Stimulated activated naive CD8-positive, alpha-beta T cell treated with anti-CD3 and anti-CD28 coated beads, Interleukin-15, amount 100 ng/mL, for 72 hours (primary cell): Measurements from ENCODE around the gene IMP3.
A peak's percentile ranks its signal among the peaks of the same experiment; 100 is the strongest.
"Not testable (repeated sequence)": the region's sequence is repeated elsewhere in the genome, so short reads cannot be mapped to it uniquely, and the experiment has no call there.

Experiments used
- ATAC-seq: fragments of 150-1000 bp; cut with Tn5 transposase; 2 replicates; pipeline ENCODE4 v1.10.0; 2021; ENCODE audit warnings: mild to moderate bottlenecking, moderate library complexity
- DNase-seq, 2 donors: peaks; one replicate each; pipeline ENCODE4 v3.0.0; 2021 to 2022
- H3K27ac Mint-ChIP-seq, 2 donors: one replicate each; pipeline ENCODE4 v1.8.0; 2022; ENCODE audit warnings: mild to moderate bottlenecking in 2 of 2, mixed read lengths in 2 of 2, moderate library complexity in 2 of 2
- H3K27me3 Mint-ChIP-seq: one replicate; pipeline ENCODE4 v1.8.0; 2022; ENCODE audit warnings: mixed read lengths
- H3K4me1 Mint-ChIP-seq: one replicate; pipeline ENCODE4 v1.8.0; 2022; ENCODE audit warnings: mild to moderate bottlenecking, mixed read lengths
- H3K4me3 Mint-ChIP-seq, 2 donors: one replicate each; pipeline ENCODE4 v1.8.0; 2022; ENCODE audit warnings: mild to moderate bottlenecking in 2 of 2, mixed read lengths in 2 of 2, moderate library complexity in 1 of 2
- H3K9me3 Mint-ChIP-seq, 2 donors: one replicate each; pipeline ENCODE4 v1.8.0; 2022; ENCODE audit warnings: mixed read lengths in 2 of 2

Gene IMP3, protein sequence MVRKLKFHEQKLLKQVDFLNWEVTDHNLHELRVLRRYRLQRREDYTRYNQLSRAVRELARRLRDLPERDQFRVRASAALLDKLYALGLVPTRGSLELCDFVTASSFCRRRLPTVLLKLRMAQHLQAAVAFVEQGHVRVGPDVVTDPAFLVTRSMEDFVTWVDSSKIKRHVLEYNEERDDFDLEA

DNA sequence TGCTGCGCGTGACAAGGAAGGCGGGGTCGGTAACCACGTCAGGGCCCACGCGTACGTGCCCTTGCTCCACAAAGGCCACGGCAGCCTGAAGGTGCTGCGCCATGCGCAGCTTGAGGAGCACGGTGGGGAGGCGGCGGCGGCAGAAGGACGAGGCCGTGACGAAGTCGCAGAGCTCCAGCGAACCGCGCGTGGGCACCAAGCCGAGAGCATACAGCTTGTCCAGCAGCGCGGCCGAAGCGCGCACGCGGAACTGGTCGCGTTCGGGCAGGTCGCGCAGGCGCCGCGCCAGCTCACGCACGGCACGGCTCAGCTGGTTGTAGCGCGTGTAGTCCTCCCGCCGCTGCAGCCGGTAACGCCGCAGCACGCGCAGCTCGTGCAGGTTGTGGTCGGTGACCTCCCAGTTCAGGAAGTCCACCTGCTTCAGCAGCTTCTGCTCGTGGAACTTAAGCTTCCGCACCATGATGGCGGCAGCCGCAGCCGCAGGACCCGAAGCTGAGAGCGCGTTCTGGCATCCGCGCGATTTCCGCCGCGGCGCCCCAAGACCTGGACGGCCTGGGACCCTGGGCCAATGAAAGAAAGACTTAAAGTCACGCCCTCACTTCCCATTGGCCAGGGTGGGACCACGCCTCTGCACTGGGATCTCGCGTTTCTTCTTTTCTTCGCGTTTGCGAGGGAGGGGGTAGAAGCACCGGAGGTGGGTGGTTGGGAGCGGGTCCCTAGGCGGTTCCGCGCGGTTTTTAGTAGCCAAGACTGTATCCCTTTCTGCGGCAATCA is at the start of gene IMP3:
Gene IMP3 (minus strand): TSS at position 516 of the 774 bp plus-strand sequence. CDS start 56 bp downstream, at position 460.
- H3K4me1 Mint-ChIP-seq = peaks cover 40% of the 10 kb centered on the region
- H3K27me3 Mint-ChIP-seq = no peaks in the 10 kb centered on the region
- peak within 1 kb of the TSS; percentile 95 to 96 for H3K4me3 Mint-ChIP-seq
- peak within 1 kb of the TSS; percentile 95 to 97 for H3K27ac Mint-ChIP-seq
- peak; percentile 91 to 96 for DNase-seq
- ATAC-seq = peak; percentile 94
- no peaks in the 10 kb centered on the region for H3K9me3 Mint-ChIP-seq

DNA sequence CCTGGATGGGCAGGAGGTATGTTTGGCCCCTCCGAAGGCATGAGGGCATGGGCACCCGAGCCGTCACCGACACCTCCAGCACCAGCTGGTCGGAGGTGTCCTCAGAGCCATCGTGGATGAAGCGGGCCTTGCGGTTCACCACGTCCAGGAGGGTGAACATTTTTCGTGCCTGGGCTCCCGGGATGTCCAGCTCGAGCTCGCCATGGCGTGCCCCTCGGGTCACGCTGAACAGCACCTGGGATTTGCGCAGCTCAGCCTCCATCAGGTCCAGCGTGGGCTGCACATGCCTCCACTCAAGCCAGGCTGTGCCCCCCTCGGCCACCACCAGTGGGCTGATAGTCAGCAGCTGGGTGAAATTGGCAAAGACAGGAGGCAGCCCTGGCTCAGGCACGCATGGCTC is 49.4 kb upstream of the IMP3 start:
- ATAC-seq, H3K9me3 Mint-ChIP-seq, DNase-seq, H3K4me3 Mint-ChIP-seq, H3K27ac Mint-ChIP-seq: not testable (repeated sequence)
- Mint-ChIP-seq H3K27me3 (peaks cover 21% of the 10 kb centered on the region), H3K4me1 (peaks cover 16% of the 10 kb centered on the region)

DNA sequence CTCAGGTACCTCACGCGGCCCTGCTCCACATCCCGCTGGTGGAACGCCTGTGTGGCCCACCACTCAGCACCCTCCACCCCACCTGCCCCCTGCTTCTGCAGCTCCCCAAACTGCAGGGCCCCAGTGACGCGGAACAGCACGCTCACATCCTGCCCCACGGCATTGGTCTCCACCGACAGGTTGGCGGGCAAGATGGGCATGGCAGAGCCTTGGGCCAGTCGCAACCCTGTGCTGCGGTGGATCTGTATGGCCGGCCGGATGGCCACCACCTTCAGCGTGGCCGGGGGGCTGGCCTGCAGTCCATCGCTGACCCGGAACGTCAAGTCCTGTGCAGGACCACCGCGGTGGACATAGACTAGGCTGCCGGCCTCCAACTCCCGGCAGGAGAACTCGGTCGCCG is 48.8 kb upstream of the IMP3 start:
- no peaks in the 10 kb centered on the region for H3K9me3 Mint-ChIP-seq
- H3K27ac Mint-ChIP-seq = no peak overlapping the region
- DNase-seq (no peak), ATAC-seq (no peak)
- H3K27me3 Mint-ChIP-seq = peaks cover 20% of the 10 kb centered on the region
- H3K4me3 Mint-ChIP-seq = no peak overlapping the region
- peaks cover 15% of the 10 kb centered on the region for H3K4me1 Mint-ChIP-seq

DNA sequence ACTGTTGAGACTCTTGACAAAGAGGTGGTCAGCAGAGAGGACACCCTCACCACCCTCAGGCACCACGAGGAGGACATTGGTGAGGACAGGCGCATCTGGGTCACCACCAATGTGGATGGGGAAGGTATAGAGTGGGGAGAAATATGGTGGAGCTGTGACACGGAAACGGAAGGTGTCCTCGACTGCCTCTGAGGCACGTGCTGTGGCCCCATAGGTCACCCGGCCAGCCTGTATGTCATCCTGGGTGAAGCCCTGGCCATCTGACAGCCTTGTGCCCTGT is 48.2 kb upstream of the IMP3 start:
- no peak overlapping the region for H3K27ac Mint-ChIP-seq
- H3K27me3 Mint-ChIP-seq = peaks cover 13% of the 10 kb centered on the region
- no peaks in the 10 kb centered on the region for H3K9me3 Mint-ChIP-seq
- H3K4me3 Mint-ChIP-seq = no peak overlapping the region
- DNase-seq = no peak
- peaks cover 17% of the 10 kb centered on the region for H3K4me1 Mint-ChIP-seq
- no peak for ATAC-seq

DNA sequence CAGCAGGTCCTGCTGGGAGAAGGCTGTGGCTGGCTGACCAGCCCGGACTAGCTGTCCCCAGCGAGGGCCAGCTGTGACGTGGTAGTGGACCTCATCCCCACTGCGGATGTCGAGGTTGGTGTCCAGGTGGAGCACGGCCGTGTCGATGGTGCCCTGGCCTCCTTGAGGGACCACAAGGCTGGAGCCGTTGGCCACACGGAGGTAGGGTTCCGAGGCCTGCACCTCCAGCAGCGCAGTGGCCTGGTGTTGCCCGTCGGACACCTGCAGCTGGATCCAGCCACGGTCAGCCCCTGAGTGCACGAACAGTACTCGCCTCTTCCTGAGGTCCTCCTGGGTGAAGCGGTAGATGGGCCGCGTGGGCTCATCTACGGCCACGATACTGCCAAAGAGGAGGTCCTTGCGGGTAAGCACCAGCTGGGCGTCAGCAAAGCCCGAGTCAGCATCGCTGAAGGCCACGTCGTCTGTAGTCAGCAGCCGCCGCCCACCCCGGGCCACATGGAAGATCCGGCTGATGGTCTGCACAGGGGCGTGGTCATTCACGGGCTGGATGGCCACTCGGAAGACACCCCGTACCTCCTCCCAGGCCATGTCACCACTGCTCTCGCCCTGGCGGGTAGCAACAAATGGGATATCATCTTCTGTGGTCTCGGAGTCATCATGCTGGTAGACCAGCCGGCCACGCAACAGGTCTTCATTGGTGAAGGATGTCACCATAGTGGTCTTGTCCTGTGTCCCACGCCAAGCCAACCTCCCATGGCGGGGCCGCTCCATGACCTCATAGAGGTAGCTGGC is 47.7 kb upstream of the IMP3 start:
- ATAC-seq (no peak), DNase-seq (no peak)
- no peaks in the 10 kb centered on the region for H3K9me3 Mint-ChIP-seq
- H3K4me3 Mint-ChIP-seq = no peak overlapping the region
- H3K27me3 Mint-ChIP-seq = peaks cover 8% of the 10 kb centered on the region
- no peak overlapping the region for H3K27ac Mint-ChIP-seq
- peaks cover 17% of the 10 kb centered on the region for H3K4me1 Mint-ChIP-seq

DNA sequence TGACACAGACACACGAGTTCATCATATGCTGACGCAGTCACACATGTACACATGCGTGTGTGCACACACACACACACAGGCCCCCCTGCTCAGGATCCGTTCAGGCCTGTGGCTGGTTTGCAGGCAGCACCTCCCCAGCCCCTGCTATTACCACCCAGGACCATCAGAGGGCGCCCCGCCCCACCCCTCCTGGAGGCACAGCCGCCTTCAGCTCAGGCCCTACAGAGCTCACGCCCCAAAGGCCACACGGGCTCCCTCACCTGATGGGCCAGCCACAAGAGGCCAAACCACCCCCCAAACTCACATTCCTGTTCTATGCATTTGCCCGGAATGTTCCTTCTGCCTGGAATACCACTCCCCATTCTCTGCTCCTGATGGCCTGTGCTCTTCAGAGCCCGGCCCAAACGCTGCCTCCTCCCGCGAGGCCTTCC is 46.2 kb upstream of the IMP3 start:
- DNase-seq (peak; percentile 83), ATAC-seq (peak; percentile 81)
- H3K4me3 Mint-ChIP-seq, H3K9me3 Mint-ChIP-seq, H3K27ac Mint-ChIP-seq, H3K27me3 Mint-ChIP-seq: not testable (repeated sequence)
- H3K4me1 Mint-ChIP-seq = peaks cover 10% of the 10 kb centered on the region

DNA sequence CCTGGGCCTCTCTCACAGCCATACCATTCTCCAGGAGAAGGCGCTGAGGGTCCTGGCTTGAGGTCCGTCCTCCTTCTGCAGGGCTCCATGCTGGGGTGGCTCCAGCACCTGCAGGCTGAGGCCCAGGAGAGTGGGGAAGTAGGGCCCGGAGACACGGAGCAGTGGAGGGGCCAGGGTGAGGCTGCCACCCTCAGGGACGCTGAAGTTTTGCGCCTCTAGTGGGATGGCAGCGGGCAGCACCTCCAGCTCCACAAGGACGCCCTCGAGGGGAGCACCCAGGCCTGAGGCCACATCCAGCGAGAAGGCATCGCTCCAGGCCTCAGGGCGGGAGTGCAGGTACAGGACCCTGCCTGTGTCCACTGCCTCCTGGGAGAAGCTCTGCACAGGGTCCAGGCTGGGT is 45.2 kb upstream of the IMP3 start:
- H3K4me3 Mint-ChIP-seq = no peak overlapping the region

DNA sequence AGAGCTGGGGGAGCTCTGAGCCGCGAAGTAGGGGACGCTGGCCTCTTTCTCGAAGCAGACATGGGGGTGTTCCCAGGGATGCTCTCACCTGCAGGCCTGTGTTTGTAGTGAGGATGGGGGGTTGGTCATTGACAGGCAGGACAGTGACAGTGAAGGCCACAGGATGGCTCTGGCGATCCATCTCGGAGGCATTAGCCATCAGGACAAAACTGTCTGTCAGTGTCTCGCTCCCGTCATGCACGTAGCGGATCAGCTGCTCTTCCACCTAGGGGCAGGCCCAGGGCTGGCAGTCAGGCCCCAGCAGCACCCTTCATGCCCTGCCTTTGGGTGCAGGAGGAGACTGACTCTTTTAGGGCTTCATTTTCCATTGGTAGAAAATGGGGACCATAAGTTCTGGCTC is 44.6 kb upstream of the IMP3 start:
- no peaks in the 10 kb centered on the region for H3K9me3 Mint-ChIP-seq
- H3K27ac Mint-ChIP-seq = no peak overlapping the region
- peaks cover 10% of the 10 kb centered on the region for H3K4me1 Mint-ChIP-seq
- no peaks in the 10 kb centered on the region for H3K27me3 Mint-ChIP-seq
- DNase-seq = no peak
- no peak overlapping the region for H3K4me3 Mint-ChIP-seq
- no peak for ATAC-seq

More for the DNA sequence above, 45.2 kb upstream of the IMP3 start:
- Mint-ChIP-seq H3K27me3 (no peaks in the 10 kb centered on the region), H3K4me1 (peaks cover 10% of the 10 kb centered on the region), H3K9me3 (no peaks in the 10 kb centered on the region), H3K27ac (no peak overlapping the region)
- DNase-seq (no peak), ATAC-seq (no peak)

DNA sequence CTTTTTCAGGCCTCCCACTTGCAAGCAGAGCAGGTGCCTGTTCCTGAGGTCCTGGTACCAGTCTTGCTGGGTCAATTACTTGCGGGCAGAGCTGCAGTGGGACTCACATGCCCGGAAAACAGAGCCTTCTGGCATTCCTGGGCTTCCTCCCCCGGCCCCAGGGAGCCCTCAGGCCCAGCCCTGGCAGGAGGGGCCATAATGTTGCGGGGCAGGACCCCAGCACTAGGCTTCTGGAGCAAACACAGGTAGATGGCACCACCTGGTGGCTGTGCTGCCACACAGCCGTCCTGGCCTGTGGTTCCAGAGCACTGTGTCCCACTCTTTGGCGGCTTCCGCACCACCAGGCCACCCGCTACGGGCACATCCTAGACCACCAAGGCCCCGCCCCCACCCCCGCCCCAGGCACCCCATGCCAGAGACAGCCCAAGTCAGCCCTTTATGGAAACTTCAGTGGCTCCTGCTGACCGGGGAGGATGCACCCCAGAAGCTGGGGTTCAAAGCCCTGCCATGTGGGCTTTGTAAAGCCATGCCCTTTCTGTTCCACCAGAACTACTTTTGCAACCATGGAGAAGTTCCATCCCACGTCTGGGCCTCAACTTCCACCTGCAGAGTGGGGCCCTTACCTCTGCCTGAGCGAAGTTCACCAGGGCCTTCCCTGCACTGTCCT is 43.8 kb upstream of the IMP3 start:
- ATAC-seq (peak; percentile 87), DNase-seq (peak; percentile 74 to 75)
- H3K4me1 Mint-ChIP-seq = peaks cover 10% of the 10 kb centered on the region
- H3K27me3 Mint-ChIP-seq, H3K4me3 Mint-ChIP-seq, H3K27ac Mint-ChIP-seq, H3K9me3 Mint-ChIP-seq: not testable (repeated sequence)

DNA sequence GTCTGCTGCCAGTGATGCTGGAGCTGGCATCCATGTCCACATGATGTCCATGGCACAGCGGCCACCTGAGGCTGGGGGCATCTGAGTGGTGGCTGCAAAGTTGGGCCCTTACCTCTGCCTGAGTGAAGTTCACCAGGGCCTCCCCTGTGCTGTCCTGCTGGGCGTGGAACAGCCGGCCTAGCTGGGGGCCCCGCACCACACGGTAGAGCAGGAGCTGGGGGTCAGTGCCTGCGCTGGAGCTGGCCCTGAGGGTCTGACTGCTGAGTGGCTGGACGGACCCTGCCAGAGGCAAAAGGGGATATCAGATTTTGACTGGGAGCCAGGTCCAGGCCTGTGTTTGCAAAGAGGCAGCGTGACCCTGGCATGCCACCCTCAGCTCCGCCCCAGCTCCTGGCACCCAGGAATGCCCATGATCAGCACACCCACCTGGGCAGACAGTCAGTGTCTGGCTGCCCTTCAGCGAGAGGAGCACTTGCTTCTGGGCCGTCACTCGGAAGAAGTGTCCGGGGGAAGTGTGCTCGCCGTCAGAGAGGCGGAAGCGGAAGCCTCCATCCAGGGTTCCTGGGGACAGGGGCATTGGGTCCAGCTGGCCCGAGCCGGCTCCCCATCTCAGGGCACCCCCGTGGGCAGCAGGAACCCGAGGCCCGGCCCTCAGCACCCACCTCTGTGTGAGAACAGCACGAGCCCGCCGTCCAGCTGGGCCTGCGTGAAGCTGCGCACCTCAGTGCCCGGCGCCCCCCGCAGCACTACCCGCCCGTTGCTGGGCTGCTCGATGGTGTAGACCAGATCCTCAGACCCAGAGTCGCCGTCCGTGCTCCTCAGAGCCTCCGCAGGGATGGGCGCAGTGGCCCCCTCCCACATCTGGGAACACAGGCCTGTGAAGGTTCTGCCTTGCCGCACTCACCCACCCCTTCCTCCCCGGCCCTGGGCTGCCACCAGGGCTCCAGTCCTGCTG is 42.4 kb upstream of the IMP3 start:
- Mint-ChIP-seq H3K9me3 (no peaks in the 10 kb centered on the region), H3K4me3 (no peak overlapping the region), H3K4me1 (peaks cover 10% of the 10 kb centered on the region), H3K27me3 (no peaks in the 10 kb centered on the region), H3K27ac (peak overlapping the region in 1 of 2 donors; percentile 66)
- DNase-seq (no peak), ATAC-seq (no peak)

DNA sequence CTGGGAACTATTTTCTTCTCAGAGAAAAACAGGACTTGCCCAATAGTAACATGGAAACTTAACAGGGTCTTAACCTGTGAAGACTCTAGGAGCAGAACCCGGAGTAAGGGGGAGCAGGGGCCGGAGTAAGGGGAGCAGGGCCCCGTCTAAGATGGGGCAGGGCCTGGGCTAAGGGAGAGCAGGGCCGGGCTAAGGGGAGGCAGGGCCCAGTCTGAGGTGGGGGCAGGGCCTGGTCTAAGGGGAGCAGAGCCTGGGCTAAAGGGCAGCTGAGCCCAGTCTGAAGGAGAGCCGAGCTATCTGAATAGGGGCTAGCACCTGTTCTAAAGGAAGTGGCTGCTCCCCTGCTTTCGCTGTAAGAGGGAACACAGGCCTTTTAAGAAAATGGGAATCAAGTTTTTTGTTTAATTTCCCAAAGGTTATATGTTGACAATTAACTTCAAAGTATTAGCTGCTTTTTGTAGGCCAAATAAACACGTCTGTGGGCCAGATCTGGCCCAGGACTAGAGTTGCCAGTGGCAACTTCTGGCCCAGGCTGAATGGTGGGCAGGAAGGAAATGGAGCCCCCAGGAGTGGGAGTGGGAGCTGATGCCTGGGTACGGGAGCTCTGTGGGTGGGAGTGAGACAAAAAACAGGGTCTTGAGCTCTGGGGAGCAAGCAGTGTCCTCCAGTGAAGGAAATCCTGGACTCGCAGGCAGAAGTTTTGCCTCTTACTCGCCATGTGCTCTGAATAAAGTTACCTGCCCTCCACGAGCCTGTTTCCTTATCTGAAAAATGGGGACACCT is 40.2 kb upstream of the IMP3 start:
- DNase-seq (no peak), ATAC-seq (no peak)
- peak overlapping the region; percentile 71 to 84 for H3K27ac Mint-ChIP-seq
- H3K9me3 Mint-ChIP-seq = no peaks in the 10 kb centered on the region
- no peak overlapping the region for H3K4me3 Mint-ChIP-seq
- H3K4me1 Mint-ChIP-seq = peaks cover 10% of the 10 kb centered on the region
- no peaks in the 10 kb centered on the region for H3K27me3 Mint-ChIP-seq

DNA sequence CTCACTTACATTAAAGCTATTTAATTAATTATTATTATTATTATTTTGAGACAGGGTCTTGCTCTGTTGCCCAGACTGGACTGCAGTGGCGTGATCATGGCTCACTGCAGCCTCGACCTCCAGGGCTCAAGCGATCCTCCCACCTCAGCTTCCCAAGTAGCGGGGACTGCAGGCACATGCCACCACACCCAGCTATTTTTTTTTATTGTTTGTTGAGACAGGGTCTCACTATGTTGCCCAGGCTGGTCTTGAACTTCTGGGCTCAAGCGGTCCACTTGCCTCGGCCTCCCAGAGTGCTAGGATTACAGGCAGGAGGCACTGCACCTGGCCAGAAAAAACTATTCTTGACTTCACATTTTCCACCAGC is 38.3 kb upstream of the IMP3 start:
- not testable (repeated sequence) for H3K4me3 Mint-ChIP-seq, DNase-seq, ATAC-seq, H3K4me1 Mint-ChIP-seq, H3K27me3 Mint-ChIP-seq, H3K9me3 Mint-ChIP-seq, H3K27ac Mint-ChIP-seq

DNA sequence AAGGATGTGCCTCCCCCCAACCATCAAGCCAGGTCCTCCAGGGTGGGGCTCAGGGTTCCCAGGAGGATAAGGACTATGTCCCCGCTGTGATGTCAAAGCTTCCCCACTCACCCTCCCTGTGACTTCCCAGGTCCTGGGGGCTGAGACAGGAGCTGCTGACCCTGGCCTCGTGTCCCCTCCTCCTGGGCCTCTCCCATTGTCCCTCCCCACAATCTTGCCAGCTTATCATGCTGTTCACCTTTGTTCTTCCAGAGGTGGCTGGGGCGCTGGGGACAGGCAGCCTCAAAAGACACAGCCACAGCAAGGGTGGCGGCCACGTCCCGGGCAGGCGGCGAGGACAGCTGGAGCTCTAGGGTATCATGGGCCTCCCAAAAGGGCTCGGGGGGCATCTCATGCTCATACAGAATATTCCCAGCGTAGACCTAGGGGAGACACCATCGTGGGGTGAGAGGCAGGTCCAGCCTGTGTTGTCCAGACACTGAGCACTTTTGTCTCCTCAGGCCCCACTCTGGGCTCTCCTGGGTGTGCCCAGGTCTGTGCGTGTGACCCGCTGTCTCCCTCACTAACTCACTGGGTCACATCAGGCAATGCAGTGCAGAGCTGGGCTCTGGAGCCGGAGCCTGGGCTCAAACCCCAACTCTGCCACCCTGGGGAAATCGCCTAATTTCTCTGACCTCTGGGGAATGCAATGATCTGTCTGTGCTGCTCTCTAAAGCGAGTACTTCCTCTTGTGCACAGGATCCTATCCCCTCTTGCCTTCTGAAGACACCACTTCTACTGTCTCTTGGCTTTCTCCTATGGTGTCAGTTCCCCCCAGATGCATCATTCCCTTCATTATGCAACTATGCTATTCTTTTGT is 37.7 kb upstream of the IMP3 start:
- no peak overlapping the region for H3K4me3 Mint-ChIP-seq
- no peak overlapping the region for H3K27ac Mint-ChIP-seq
- H3K9me3 Mint-ChIP-seq = no peaks in the 10 kb centered on the region
- ATAC-seq (no peak), DNase-seq (no peak)
- H3K4me1 Mint-ChIP-seq = no peaks in the 10 kb centered on the region
- no peaks in the 10 kb centered on the region for H3K27me3 Mint-ChIP-seq
